Mammary epithelial cell (primary cell): Measurements from ENCODE around the gene CCNA2.

Experiments
- CTCF ChIP-seq, 2 donors: IDR thresholded peaks in 1 of 2; conservative IDR thresholded peaks in 1 of 2; 2 replicates each; pipeline ENCODE4 v1.5.1; 2011 to 2012; ENCODE audit warnings: inconsistent platforms in 2 of 2, low read length in 2 of 2, mild to moderate bottlenecking in 2 of 2, control low read depth in 1 of 2, low read depth in 1 of 2; ENCODE audit not compliant: insufficient read depth in 1 of 2; ENCODE audit errors: extremely low read depth in 1 of 2
- EZH2 ChIP-seq: IDR thresholded peaks from 2 replicates; pipeline ENCODE4 v1.6.1; 2012; ENCODE audit warnings: low read length, inconsistent platforms, borderline replicate concordance

GRCh38 chr4:121838136-121838535 is 14.5 kb upstream of the CCNA2 start:
- TF ChIP-seq EZH2 (no peak), CTCF (conservative IDR thresholded peaks at IDR 0.05 in 1 of 2, IDR thresholded peaks at IDR 0.05 in 1 of 2; ENCODE audit: extremely low read depth in 1 of 2, insufficient read depth in 1 of 2, low read depth in 1 of 2, low read length in 2 of 2) (no peak)
